ENCODE measurements around the gene TECPR1.

DNA sequence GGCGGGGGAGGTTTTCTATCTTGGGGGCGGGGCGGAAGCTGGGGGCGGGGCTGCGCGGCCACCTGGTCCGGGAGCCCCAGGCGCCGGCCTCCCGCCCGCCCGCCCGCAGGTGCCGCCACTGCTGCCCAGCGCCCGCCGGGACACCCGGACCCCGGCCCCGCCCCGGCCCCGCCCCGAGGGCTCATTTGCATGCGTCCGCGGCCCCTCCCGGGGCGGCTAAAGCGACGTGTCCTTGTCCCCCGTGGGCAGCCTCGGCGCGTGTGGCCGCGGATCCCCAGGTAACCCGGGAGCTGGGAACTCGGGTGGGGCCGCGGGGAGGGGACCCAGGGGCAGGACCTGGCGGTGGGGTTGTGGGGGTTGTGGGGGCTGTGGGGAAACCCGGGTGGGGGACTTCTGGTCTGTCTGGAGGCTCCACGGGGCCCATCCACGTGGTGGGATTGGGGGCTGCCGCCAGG lies 40.8 kb downstream of the TECPR1 start, which contains the start of gene BHLHA15:
- TF ChIP-seq POLR2AphosphoS5 (IDR thresholded peaks at IDR 0.05; ENCODE audit: low read depth, low read length) = no peak
- no peak for TF ChIP-seq SIN3A (IDR thresholded peaks at IDR 0.05; ENCODE audit: borderline replicate concordance, insufficient read depth, low read length)

Measured in PFSK-1 (cell line).